H9 (cell line): Measurements from ENCODE around the gene SLC9A9. TPM values are rescaled to one million over a fixed set of nuclear protein-coding genes. Genes with fewer than 3 reads are reported as not detected.

Experiments used
- DNase-seq: peaks from one replicate; pipeline ENCODE4 v3.0.0-alpha.2; 2017
- H2AFZ ChIP-seq: one replicate; pipeline ENCODE4 v1.6.1; 2013; ENCODE audit warnings: mild to moderate bottlenecking, low read length, control low read depth, moderate library complexity
- H2AK5ac ChIP-seq: 2 replicates; pipeline ENCODE4 v1.6.1; 2013; ENCODE audit warnings: low read length, control low read depth, mixed read lengths; ENCODE audit not compliant: insufficient read length
- H2BK120ac ChIP-seq: one replicate; pipeline ENCODE4 v1.6.1; 2013; ENCODE audit warnings: low read depth, mild to moderate bottlenecking, low read length, control low read depth, inconsistent platforms; ENCODE audit not compliant: poor library complexity, severe bottlenecking
- H2BK12ac ChIP-seq: 2 replicates; pipeline ENCODE4 v1.6.1; 2013; ENCODE audit warnings: low read length, control low read depth, mixed read lengths, low read depth; ENCODE audit not compliant: insufficient read length
- H2BK15ac ChIP-seq: 2 replicates; pipeline ENCODE4 v1.6.1; 2013; ENCODE audit warnings: low read depth, low read length, control low read depth
- H2BK20ac ChIP-seq: one replicate; pipeline ENCODE4 v1.6.1; 2013; ENCODE audit warnings: low read depth, mild to moderate bottlenecking, low read length, control low read depth, inconsistent platforms; ENCODE audit not compliant: poor library complexity, severe bottlenecking
- H2BK5ac ChIP-seq: 2 replicates; pipeline ENCODE4 v1.6.1; 2013; ENCODE audit warnings: low read length, control low read depth, mixed read lengths; ENCODE audit not compliant: insufficient read length
- H3K14ac ChIP-seq: 2 replicates; pipeline ENCODE4 v1.6.1; 2013; ENCODE audit warnings: low read length, control low read depth; ENCODE audit not compliant: insufficient read depth
- H3K18ac ChIP-seq: 2 replicates; pipeline ENCODE4 v1.6.1; 2013; ENCODE audit warnings: low read depth, mild to moderate bottlenecking, mixed read lengths, low read length, control low read depth; ENCODE audit not compliant: insufficient read length
- H3K23ac ChIP-seq: 2 replicates; pipeline ENCODE4 v1.6.1; 2013; ENCODE audit warnings: low read length, control low read depth, mixed read lengths, low read depth; ENCODE audit not compliant: insufficient read length
- H3K23me2 ChIP-seq: 2 replicates; pipeline ENCODE4 v1.6.1; 2013; ENCODE audit warnings: low read depth, mild to moderate bottlenecking, mixed read lengths, low read length, control low read depth; ENCODE audit not compliant: insufficient read length, poor library complexity, severe bottlenecking
- H3K27ac ChIP-seq: 2 replicates; pipeline ENCODE4 v1.5.1; 2013; ENCODE audit warnings: low read length, control low read depth, mixed read lengths, low read depth; ENCODE audit not compliant: insufficient read length
- H3K27me3 ChIP-seq: 2 replicates; pipeline ENCODE4 v1.6.1; 2013; ENCODE audit warnings: low read length, control low read depth, inconsistent platforms; ENCODE audit not compliant: insufficient read depth
- H3K4ac ChIP-seq: 2 replicates; pipeline ENCODE4 v1.6.1; 2013; ENCODE audit warnings: low read depth, mild to moderate bottlenecking, control low read depth, inconsistent platforms, low read length, moderate library complexity
- H3K4me1 ChIP-seq: 2 replicates; pipeline ENCODE4 v1.6.1; 2013; ENCODE audit warnings: low read length, control low read depth, inconsistent platforms; ENCODE audit not compliant: insufficient read depth
- H3K4me2 ChIP-seq: 2 replicates; pipeline ENCODE4 v1.6.1; 2013; ENCODE audit warnings: low read length, control low read depth, mixed read lengths; ENCODE audit not compliant: insufficient read length, insufficient read depth
- H3K56ac ChIP-seq: 2 replicates; pipeline ENCODE4 v1.6.1; 2013; ENCODE audit warnings: low read depth, mild to moderate bottlenecking, mixed read lengths, low read length, control low read depth; ENCODE audit not compliant: insufficient read length
- H3K79me1 ChIP-seq: 2 replicates; pipeline ENCODE4 v1.6.1; 2013; ENCODE audit warnings: low read depth, mild to moderate bottlenecking, moderate library complexity, low read length, control low read depth, inconsistent platforms; ENCODE audit not compliant: insufficient read depth, poor library complexity, severe bottlenecking
- H3K79me2 ChIP-seq: 2 replicates; pipeline ENCODE4 v1.6.1; 2013; ENCODE audit warnings: low read length, control low read depth, inconsistent platforms; ENCODE audit not compliant: insufficient read depth
- H3K9ac ChIP-seq: 2 replicates; pipeline ENCODE4 v1.6.1; 2013; ENCODE audit warnings: low read length, control low read depth, mixed read lengths; ENCODE audit not compliant: insufficient read length; ENCODE audit errors: extremely low read depth
- H3K9me3 ChIP-seq: one replicate; pipeline ENCODE4 v1.6.1; 2013; ENCODE audit warnings: low read depth, low read length, inconsistent platforms; ENCODE audit not compliant: control insufficient read depth
- H3T11ph ChIP-seq: one replicate; pipeline ENCODE4 v1.6.1; 2013; ENCODE audit warnings: mild to moderate bottlenecking, low read length, control low read depth, inconsistent platforms
- H4K20me1 ChIP-seq: one replicate; pipeline ENCODE4 v1.6.1; 2013; ENCODE audit not compliant: control insufficient read depth, insufficient read length, insufficient read depth
- H4K5ac ChIP-seq: 2 replicates; pipeline ENCODE4 v1.6.1; 2013; ENCODE audit warnings: low read depth, mild to moderate bottlenecking, mixed read lengths, low read length, control low read depth; ENCODE audit not compliant: insufficient read length
- H4K8ac ChIP-seq: replicated peaks from 2 replicates; pipeline ENCODE4 v1.6.1; 2013; ENCODE audit warnings: low read length, control low read depth, mixed read lengths, low read depth; ENCODE audit not compliant: insufficient read length
- H4K91ac ChIP-seq: 2 replicates; pipeline ENCODE4 v1.6.1; 2013; ENCODE audit warnings: low read depth, mild to moderate bottlenecking, moderate library complexity, mixed read lengths, low read length, control low read depth; ENCODE audit not compliant: insufficient read length
- H3K27ac Mint-ChIP-seq, 3 experiments: 2 replicates in 2 of 3; 3 replicates in 1 of 3; pipeline ENCODE4 v1.8.0; 2020 to 2021; ENCODE audit warnings: mixed read lengths in 3 of 3, mild to moderate bottlenecking in 1 of 3, moderate library complexity in 1 of 3
- H3K27me3 Mint-ChIP-seq: 2 replicates; pipeline ENCODE4 v1.8.0; 2021; ENCODE audit warnings: low read depth, mild to moderate bottlenecking, moderate library complexity, mixed read lengths
- H3K36me3 Mint-ChIP-seq, 3 experiments: 2 replicates in 2 of 3; 3 replicates in 1 of 3; pipeline ENCODE4 v1.8.0; 2020 to 2021; ENCODE audit warnings: low read depth in 3 of 3, mixed read lengths in 3 of 3; ENCODE audit not compliant: insufficient read depth in 1 of 3
- H3K4me1 Mint-ChIP-seq, 2 experiments: 2 replicates each; pipeline ENCODE4 v1.8.0; 2020; ENCODE audit warnings: mixed read lengths in 2 of 2
- H3K4me3 Mint-ChIP-seq, 2 experiments: 2 replicates in 1 of 2; 3 replicates in 1 of 2; pipeline ENCODE4 v1.8.0; 2020 to 2021; ENCODE audit warnings: mild to moderate bottlenecking in 2 of 2, mixed read lengths in 2 of 2, moderate library complexity in 1 of 2
- H3K9me3 Mint-ChIP-seq, 2 experiments: 2 replicates in 1 of 2; 3 replicates in 1 of 2; pipeline ENCODE4 v1.8.0; 2020; ENCODE audit warnings: mild to moderate bottlenecking in 2 of 2, mixed read lengths in 2 of 2, moderate library complexity in 1 of 2
- CTCF ChIP-seq: fragments of 200-600 bp; sonication (generic); conservative IDR thresholded peaks from 3 replicates; pipeline ENCODE4 v1.8.0; 2021; ENCODE audit warnings: antibody characterized with exemption, mild to moderate bottlenecking
- WGBS: extraction: QIAGEN DNeasy Blood & Tissue Kit; methylation state at CpG from one replicate; pipeline ENCODE4 v1.1.7; 2013; ENCODE audit warnings: missing lambda C conversion rate, low lambda C conversion rate, mixed read lengths; ENCODE audit not compliant: insufficient read length; ENCODE audit errors: extremely low coverage; 5-methylcytosine and 5-hydroxymethylcytosine counted together
- total RNA-seq: library from RNA; stranded (reverse); gene quantifications from 2 replicates; pipeline ENCODE4 v1.2.1, GENCODE V29; 2021

SLC9A9 gene
- total RNA-seq, 1 experiment from 2014 or later, result 0.35 TPM

- Histone ChIP-seq H4K5ac (no peak overlapping the region), H3K9ac (no peak overlapping the region), H3K27me3 (no peaks in the 10 kb centered on the region), H4K91ac (no peak overlapping the region), H2AK5ac (no peak overlapping the region), H3K4ac (no peak overlapping the region), H2AFZ (no peak overlapping the region), H2BK20ac (no peak overlapping the region), H3T11ph (no peak overlapping the region), H4K8ac (no peak overlapping the region), H2BK5ac (no peak overlapping the region), H3K79me1 (no peaks in the 10 kb centered on the region), H2BK15ac (no peak overlapping the region), H3K18ac (no peak overlapping the region), H2BK120ac (no peak overlapping the region), H2BK12ac (no peak overlapping the region), H3K23me2 (no peaks in the 10 kb centered on the region), H3K27ac (no peak overlapping the region), H3K14ac (no peak overlapping the region), H3K4me2 (no peak overlapping the region), H4K20me1 (no peaks in the 10 kb centered on the region), H3K4me1 (no peaks in the 10 kb centered on the region), H3K79me2 (no peaks in the 10 kb centered on the region), H3K56ac (no peak overlapping the region), H3K23ac (no peak overlapping the region), H3K9me3 (no peaks in the 10 kb centered on the region)
- Mint-ChIP-seq H3K36me3 (no peaks in the 10 kb centered on the region; a peak in 1 of 7 replicates), H3K4me3 (no peak overlapping the region), H3K27me3 (no peaks in the 10 kb centered on the region), H3K27ac (no peak overlapping the region), H3K4me1 (peaks cover 3 to 5% of the 10 kb centered on the region in 2 experiments; a peak in 3 of 4 replicates), H3K9me3 (no peaks in the 10 kb centered on the region; a peak in 2 of 5 replicates)
- WGBS, result no CpG with 5 or more reads among the region's 3 CpGs
- no peak for DNase-seq
- TF ChIP-seq CTCF, result no peak
Observed at GRCh38 chr3:143239031-143239430, 609.2 kb downstream of the SLC9A9 start.
